Activated CD4-positive, alpha-beta T cell treated with anti-CD3 and anti-CD28 coated beads, Interleukin-2, amount 50 U/mL, for 16 hours (primary cell): Measurements from ENCODE around the gene KXD1.

Experiments used
- DNase-seq: peaks from one replicate; pipeline ENCODE4 v3.0.0-alpha.2; 2020

KXD1 gene

DNA sequence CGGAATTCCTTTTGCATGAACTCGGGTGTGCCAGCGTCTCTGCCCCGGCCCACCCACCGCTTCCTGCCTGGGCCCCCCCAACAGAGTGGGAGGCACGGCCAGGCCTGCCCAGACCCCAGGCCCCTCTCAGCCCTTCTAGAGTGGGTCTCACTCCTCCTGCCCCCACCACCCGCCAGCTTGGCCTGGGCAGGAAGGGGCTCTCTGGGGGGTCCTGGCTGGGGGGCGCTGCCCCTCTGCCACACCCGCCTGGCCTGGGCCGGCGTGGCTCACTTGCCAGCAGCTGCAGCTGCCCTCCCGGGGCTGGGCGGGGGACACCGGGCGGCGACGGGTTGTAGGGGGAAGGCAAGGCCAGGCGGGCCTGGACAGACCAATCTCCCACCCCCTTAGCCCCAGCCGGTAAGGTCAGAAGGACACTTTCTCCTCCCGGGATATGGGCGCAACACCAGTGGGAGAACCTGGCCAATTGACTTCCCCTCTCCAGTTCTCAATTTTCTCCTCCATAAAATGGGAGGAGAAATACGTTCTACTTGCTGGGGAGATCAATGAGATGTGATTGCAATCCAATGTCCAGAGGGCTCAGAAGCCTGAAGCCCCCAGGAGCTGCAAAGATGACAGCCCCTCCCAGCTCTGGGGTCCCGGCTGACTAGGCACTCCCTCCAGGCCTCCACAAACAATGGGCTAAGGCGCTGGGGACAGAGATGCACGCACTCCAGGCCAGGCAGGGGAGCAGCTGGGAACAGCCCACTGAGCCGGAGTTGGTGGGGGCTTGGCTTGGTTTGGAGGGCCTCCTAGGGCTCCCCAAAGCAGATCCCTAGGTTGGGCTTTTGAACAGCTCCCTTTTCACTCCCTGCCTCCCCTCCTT, 46.5 kb downstream of the KXD1 start:
- DNase-seq: no peak

- no peak for DNase-seq
Measured at GRCh38 chr19:18604820-18605159, 47.1 kb downstream of the KXD1 start.

GRCh38 chr19:18605196-18605545, 47.5 kb downstream of the KXD1 start:
- no peak for DNase-seq

DNA sequence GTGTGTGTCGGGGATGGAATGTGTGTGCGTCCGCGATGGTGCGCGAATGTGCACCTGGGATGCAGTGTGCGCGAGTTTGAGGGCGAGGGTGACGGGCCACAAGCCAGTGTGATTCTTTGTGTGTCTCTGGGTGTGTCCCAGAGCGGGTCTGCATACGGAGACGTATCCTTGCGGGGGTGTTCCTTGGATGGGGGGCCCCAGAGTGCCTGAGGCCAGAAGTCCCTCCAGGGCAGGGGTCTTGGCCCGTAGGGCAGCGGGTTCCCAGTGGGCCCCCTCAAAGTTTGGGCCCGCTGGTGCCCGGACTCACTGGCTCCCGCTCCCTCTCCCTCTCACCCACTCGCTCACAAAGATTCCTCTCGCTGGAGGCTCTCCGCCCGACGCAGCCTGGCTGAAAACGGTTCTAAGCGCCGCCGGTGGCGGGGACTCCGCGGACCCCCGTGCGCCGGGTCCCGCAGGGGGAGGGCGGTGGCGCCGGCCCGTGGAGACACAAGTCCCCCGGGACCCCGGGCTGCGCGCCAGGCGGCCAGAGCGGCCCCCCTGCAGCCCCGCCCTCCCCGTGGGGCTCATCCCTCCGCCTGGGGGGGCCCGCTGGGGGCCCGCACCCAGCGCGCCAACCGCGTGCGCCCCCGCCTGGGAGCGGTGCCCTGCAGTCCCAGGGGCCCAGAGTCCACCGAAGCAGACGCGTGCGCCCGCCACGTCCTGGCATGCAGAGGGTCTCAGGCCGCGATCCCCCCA, 48.0 kb downstream of the KXD1 start:
- DNase-seq: no peak

- DNase-seq: no peak
Measured at GRCh38 chr19:18606281-18607225, 48.9 kb downstream of the KXD1 start, which contains the start of gene CRLF1. Gene CRLF1, minus strand, starts transcription at chr19:18606799. Its CDS starts 143 bp downstream, at chr19:18606656.

- no peak for DNase-seq
Measured at GRCh38 chr19:18607226-18608101, 49.8 kb downstream of the KXD1 start.

GRCh38 chr19:18608102-18608804, 50.6 kb downstream of the KXD1 start:
- no peak for DNase-seq

- no peak for DNase-seq
Measured at GRCh38 chr19:18608805-18609716, 51.4 kb downstream of the KXD1 start.

DNA sequence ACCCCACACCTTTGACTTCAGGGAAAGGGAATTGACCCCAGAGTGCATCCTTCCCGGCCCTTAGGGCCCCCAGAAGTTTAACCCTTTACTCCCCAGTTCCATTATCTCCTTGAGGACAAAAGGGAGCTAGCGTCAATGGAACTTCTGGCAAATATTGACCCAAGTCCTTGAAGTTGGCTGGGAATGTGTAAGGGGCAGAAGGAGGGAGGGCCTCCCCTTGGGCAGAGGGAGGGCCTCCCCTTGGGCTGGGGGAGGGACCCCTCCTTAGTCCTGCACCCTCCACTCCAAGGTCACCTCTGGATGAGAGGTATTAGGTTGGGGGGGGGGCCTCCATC, 52.0 kb downstream of the KXD1 start:
- no peak for DNase-seq

GRCh38 chr19:18610245-18610555, 52.5 kb downstream of the KXD1 start:
- no peak for DNase-seq

GRCh38 chr19:18610556-18611326, 53.1 kb downstream of the KXD1 start:
- DNase-seq: no peak

- no peak for DNase-seq
Measured at GRCh38 chr19:18611327-18612050, 53.8 kb downstream of the KXD1 start.

GRCh38 chr19:18612051-18612771, 54.5 kb downstream of the KXD1 start:
- DNase-seq: no peak

- DNase-seq: no peak
Measured at GRCh38 chr19:18612772-18613588, 55.3 kb downstream of the KXD1 start, which contains the start of gene TMEM59L. Gene TMEM59L, plus strand, starts transcription at chr19:18612870. Its CDS starts 89 bp downstream, at chr19:18612959.

DNA sequence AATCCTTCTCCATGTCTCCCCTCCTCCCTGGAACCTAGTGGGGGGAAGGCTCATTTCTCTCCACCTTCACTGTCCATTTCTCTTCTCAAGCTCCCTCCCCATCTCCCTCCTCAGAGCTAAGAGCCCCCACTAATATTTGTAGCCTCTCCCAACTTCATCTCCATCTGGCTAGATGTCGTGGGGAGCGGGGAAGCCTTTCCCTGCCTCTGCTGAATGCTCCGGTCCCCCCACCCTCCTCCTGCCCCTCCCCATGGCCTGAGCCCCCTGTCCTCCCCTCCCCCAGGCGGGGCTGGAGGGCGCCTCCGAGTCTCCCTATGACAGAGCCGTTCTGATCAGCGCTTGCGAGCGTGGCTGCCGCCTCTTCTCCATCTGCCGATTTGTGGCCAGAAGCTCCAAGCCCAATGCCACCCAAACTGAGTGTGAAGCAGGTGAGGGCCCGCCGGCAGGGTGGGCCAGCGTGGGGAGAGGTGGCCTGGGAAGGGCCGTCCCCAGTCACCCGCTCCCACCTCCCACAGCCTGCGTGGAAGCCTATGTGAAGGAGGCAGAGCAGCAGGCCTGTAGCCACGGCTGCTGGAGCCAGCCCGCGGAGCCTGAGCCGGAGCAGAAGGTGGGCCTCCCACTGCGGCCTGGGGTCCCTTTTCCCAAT, 56.0 kb downstream of the KXD1 start:
- DNase-seq: no peak

DNA sequence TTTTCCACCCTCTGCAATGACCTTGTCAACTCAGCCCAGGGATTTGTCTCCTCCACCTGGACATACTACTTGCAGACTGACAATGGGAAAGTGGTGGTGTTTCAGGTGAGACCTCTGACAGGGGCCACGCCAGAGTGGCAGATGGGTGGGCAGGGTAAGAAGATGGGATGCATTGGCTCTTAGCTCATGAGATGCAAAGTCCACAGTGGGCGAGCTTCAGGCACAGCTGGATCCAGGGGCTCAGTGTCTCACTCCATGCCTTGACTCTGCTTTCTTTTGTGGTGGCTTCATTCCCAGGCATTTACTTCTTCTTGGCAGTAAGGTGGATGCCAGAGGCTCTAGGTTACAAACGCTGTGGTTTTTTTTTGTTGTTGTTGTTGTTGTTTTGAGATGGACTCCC, 58.4 kb downstream of the KXD1 start:
- DNase-seq: no peak

DNA sequence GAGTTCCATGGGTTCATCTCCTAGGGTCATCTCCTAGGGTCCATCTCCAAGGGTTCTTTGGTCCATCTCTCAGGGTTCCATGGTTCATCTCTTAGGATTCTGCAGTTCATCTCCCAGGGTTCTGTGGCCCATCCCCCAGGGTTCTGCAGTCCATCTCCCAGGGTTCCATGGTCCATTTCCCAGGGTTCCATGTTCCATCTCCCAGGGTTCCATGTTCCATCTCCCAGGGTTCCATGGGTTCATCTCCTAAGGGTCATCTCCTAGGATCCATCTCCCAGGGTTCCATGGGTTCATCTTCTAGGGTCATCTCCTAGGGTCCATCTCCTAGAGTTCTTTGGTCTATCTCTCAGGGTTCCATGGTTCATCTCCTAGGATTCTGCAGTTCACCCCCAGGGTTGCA, 59.9 kb downstream of the KXD1 start:
- DNase-seq: no peak
